Measurements from ENCODE around the gene C9orf50. TPM values are rescaled to one million over a fixed set of nuclear protein-coding genes. Genes with fewer than 3 reads are reported as not detected.

C9orf50 gene
- total RNA-seq, 3 donors from 2014 or later: 0.48 TPM; not detected in 2

GRCh38 chr9:129632460-129632859, 11.6 kb upstream of the C9orf50 start:
- H3K36me3 ChIP-seq: no peaks in the 10 kb centered on the region
- H3K4me3 ChIP-seq: no peak overlapping the region
- peak overlapping the region; percentile 2 to 70 for H3K27ac ChIP-seq
- no peak for DNase-seq (ENCODE audit: low spot score in 2 of 2)
- H3K9me3 ChIP-seq: no peaks in the 10 kb centered on the region
- H3K4me1 ChIP-seq: peaks cover 3 to 25% of the 10 kb centered on the region in 2 donors
- TF ChIP-seq CTCF (IDR thresholded peaks at IDR 0.05): no peak
- no peak for TF ChIP-seq POLR2AphosphoS5 (IDR thresholded peaks at IDR 0.05)
- no peak for TF ChIP-seq POLR2A (IDR thresholded peaks at IDR 0.05)
- intact Hi-C loops (cut with DNase I; ENCODE audit: low total_unique reads): no loop called here
- no peaks in the 10 kb centered on the region for H3K27me3 ChIP-seq

- TF ChIP-seq POLR2AphosphoS5 (IDR thresholded peaks at IDR 0.05): no peak
- no peak for TF ChIP-seq POLR2A (IDR thresholded peaks at IDR 0.05)
- no peak for TF ChIP-seq CTCF (IDR thresholded peaks at IDR 0.05)
- H3K27me3 ChIP-seq: no peaks in the 10 kb centered on the region
- peak overlapping the region in 1 of 3 donors; percentile 46 for H3K4me3 ChIP-seq
- intact Hi-C loops (cut with DNase I; ENCODE audit: low total_unique reads): no loop called here
- H3K36me3 ChIP-seq: no peaks in the 10 kb centered on the region
- H3K4me1 ChIP-seq: peaks cover 9 to 33% of the 10 kb centered on the region in 2 donors
- H3K9me3 ChIP-seq: no peaks in the 10 kb centered on the region
- peak overlapping the region; percentile 70 to 80 for H3K27ac ChIP-seq
- DNase-seq (ENCODE audit: low spot score in 2 of 2): no peak
These were observed 10.8 kb upstream of the C9orf50 start for GRCh38 chr9:129631674-129632129.

- H3K4me3 ChIP-seq: peak overlapping the region in 1 of 3 donors; percentile 46
- H3K36me3 ChIP-seq: no peaks in the 10 kb centered on the region
- peak overlapping the region; percentile 70 to 80 for H3K27ac ChIP-seq
- no peaks in the 10 kb centered on the region for H3K27me3 ChIP-seq
- intact Hi-C loops (cut with DNase I; ENCODE audit: low total_unique reads): no loop called here
- no peaks in the 10 kb centered on the region for H3K9me3 ChIP-seq
- TF ChIP-seq CTCF (IDR thresholded peaks at IDR 0.05) (peak in 1 of 3 donors; percentile 16), POLR2AphosphoS5 (IDR thresholded peaks at IDR 0.05) (no peak)
- peaks cover 11 to 34% of the 10 kb centered on the region in 2 donors for H3K4me1 ChIP-seq
- DNase-seq (ENCODE audit: low spot score in 2 of 2): no peak
These were observed 10.2 kb upstream of the C9orf50 start for GRCh38 chr9:129630967-129631673.

GRCh38 chr9:129629251-129629820, 8.4 kb upstream of the C9orf50 start:
- no peak overlapping the region for H3K27ac ChIP-seq
- no peaks in the 10 kb centered on the region for H3K36me3 ChIP-seq
- TF ChIP-seq CTCF (IDR thresholded peaks at IDR 0.05): no peak
- no peak for TF ChIP-seq POLR2AphosphoS5 (IDR thresholded peaks at IDR 0.05)
- TF ChIP-seq POLR2A (IDR thresholded peaks at IDR 0.05): no peak
- no peaks in the 10 kb centered on the region for H3K9me3 ChIP-seq
- no peak for DNase-seq (ENCODE audit: low spot score in 2 of 2)
- intact Hi-C loops (cut with DNase I; ENCODE audit: low total_unique reads): no loop called here
- no peak overlapping the region for H3K4me3 ChIP-seq
- H3K4me1 ChIP-seq: peaks cover 11 to 34% of the 10 kb centered on the region in 2 donors
- H3K27me3 ChIP-seq: no peaks in the 10 kb centered on the region

GRCh38 chr9:129628709-129629108, 7.8 kb upstream of the C9orf50 start:
- no peaks in the 10 kb centered on the region for H3K36me3 ChIP-seq
- peaks cover 11 to 34% of the 10 kb centered on the region in 2 donors for H3K4me1 ChIP-seq
- no peak overlapping the region for H3K27ac ChIP-seq
- intact Hi-C loops (cut with DNase I; ENCODE audit: low total_unique reads): no loop called here
- peak overlapping the region in 1 of 3 donors; percentile 79 for H3K4me3 ChIP-seq
- no peaks in the 10 kb centered on the region for H3K27me3 ChIP-seq
- no peaks in the 10 kb centered on the region for H3K9me3 ChIP-seq
- no peak for DNase-seq (ENCODE audit: low spot score in 2 of 2)
- TF ChIP-seq POLR2AphosphoS5 (IDR thresholded peaks at IDR 0.05): no peak
- no peak for TF ChIP-seq POLR2A (IDR thresholded peaks at IDR 0.05)
- no peak for TF ChIP-seq CTCF (IDR thresholded peaks at IDR 0.05)

Data from breast epithelium (tissue), 4 donors.